Thyroid gland (tissue), 4 donors: ENCODE results near the gene AIRE.

ENCODE experiments used
- POLR2A ChIP-seq, 2 donors: fragments of 450-650 bp; IDR thresholded peaks; one replicate each; pipeline ENCODE4 v1.6.1; 2017; ENCODE audit warnings: antibody characterized with exemption in 2 of 2, mild to moderate bottlenecking in 2 of 2, moderate library complexity in 1 of 2
- TF ChIP-seq, protein P1 (sequence below), 6 experiments: fragments of 200-600 bp in 3 of 6; fragments of 450-650 bp in 3 of 6; sonication (generic) in 3 of 6; IDR thresholded peaks; one replicate each; pipeline ENCODE4 v1.5.1; 2016 to 2019; ENCODE audit warnings: antibody characterized with exemption in 6 of 6, mild to moderate bottlenecking in 2 of 6, inconsistent platforms in 1 of 6, moderate library complexity in 1 of 6

DNA sequence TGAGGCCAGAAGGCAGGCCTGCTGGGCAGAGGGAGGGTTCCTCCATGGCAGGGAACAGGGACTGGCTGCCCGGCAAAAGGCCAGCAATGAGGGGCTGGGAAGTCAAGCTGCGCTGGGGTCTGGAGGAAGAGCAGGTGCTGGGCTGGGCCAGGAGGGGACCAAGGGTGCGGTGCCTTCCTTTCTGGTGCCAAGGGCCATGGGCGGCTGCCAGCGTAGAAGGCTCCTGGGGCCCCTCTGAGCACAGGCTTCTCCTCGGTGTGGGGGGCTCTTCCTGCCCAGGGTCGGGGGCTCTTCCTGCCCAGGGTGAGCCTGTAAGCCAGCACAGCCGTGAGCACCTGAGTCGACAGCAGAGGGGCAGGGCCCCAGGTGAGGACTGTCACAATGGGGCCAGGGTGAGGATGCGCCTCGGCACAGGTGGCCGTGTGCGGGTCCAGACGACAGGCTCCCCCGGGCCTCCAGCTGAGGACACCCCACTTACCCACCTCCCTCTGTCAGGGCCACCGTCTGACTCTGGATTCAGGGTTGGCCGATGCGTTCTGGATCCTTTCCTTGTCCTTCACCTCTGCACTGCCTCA, 13.3 kb upstream of the AIRE start:
- TF ChIP-seq, protein P1, sequence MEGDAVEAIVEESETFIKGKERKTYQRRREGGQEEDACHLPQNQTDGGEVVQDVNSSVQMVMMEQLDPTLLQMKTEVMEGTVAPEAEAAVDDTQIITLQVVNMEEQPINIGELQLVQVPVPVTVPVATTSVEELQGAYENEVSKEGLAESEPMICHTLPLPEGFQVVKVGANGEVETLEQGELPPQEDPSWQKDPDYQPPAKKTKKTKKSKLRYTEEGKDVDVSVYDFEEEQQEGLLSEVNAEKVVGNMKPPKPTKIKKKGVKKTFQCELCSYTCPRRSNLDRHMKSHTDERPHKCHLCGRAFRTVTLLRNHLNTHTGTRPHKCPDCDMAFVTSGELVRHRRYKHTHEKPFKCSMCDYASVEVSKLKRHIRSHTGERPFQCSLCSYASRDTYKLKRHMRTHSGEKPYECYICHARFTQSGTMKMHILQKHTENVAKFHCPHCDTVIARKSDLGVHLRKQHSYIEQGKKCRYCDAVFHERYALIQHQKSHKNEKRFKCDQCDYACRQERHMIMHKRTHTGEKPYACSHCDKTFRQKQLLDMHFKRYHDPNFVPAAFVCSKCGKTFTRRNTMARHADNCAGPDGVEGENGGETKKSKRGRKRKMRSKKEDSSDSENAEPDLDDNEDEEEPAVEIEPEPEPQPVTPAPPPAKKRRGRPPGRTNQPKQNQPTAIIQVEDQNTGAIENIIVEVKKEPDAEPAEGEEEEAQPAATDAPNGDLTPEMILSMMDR (IDR thresholded peaks at IDR 0.05) = no peak
- no peak for TF ChIP-seq POLR2A (IDR thresholded peaks at IDR 0.05)
